GM21423 (cell line): ENCODE data around the gene ITGA5.
A peak's percentile ranks its signal among the peaks of the same experiment; 100 is the strongest.

Source experiments
- ATAC-seq: cut with Tn5 transposase; IDR thresholded peaks from one replicate; pipeline ENCODE4 v1.9.1; 2021; ENCODE audit warnings: mild to moderate bottlenecking, moderate library complexity; ENCODE audit not compliant: unreplicated experiment

ITGA5 gene

DNA sequence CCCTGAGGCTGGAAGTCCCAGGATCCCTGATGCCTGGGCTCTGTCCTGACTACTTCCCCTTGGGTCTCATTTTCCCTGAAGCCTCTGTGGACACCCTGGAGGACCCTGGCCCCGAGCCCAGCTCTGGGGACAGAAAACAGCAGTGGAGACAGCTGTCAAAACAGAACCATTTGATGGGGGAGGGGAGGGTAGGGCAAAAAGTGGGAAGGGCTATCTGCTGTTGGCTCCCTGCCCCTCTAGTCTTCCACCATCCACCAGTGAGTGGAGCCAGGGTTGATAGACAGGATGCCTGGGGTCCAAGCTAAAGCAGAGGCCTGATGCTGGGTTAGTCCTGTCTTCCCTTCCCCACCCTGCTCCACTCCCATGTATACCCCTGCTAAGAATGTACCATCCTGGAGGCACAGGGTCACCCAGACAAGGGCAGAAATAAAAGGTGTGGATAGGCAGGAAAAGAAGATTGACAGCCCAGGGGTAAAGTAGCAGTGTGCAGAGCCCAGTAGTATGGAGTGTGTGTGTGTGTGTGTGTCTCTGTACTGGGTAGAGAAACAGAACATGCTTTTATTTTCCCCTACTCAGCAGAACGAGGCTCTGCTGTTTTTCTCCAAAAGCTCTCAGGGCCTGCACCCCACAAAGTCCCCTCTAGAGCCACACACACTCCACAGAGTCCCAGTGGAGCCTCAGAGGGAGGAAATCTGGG, 44.4 kb downstream of the ITGA5 start:
- ATAC-seq: no peak

DNA sequence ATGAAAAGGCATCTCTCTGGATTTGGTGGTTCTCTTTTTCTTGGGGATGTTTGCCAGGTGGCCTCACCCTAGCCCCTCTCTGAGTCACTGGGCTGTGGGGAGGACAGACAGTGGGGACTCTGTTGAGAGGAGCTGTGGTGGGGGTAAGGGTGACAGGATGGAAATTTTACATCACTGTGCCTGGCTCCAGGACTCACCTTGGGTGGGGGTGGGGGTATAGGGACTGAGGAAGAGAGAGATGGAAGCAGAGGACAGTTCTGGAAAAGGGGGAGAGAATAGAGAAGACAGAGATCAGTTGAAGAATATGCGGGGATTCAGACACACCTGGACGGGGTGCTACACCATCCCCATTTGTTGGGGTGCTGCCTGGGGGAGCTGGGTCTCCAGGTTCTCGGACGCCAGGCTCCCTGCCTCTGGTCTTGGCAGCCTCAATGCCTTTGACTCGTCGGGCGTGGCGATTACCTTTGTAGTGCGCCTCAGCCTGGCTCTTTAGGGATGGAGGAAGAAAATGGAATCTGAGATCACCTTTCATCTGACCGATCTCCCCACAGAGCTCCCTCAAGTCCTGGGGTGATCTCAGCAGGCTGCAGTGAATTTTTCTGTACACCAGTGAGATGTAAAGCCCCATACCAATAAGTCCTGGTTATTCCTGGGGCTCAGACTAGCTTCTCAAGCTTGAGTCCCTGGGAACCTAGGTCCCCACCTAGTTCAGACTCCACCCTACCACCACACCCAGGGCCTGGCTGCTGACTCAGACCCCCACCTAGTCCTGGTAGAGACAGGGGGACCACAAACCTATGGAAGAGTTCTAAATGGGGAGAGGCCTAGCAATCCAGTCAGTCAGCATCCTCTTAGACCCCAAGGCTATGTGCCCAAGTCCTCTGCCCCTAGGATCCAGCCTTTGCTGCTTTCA, 45.2 kb downstream of the ITGA5 start:
- ATAC-seq: no peak

DNA sequence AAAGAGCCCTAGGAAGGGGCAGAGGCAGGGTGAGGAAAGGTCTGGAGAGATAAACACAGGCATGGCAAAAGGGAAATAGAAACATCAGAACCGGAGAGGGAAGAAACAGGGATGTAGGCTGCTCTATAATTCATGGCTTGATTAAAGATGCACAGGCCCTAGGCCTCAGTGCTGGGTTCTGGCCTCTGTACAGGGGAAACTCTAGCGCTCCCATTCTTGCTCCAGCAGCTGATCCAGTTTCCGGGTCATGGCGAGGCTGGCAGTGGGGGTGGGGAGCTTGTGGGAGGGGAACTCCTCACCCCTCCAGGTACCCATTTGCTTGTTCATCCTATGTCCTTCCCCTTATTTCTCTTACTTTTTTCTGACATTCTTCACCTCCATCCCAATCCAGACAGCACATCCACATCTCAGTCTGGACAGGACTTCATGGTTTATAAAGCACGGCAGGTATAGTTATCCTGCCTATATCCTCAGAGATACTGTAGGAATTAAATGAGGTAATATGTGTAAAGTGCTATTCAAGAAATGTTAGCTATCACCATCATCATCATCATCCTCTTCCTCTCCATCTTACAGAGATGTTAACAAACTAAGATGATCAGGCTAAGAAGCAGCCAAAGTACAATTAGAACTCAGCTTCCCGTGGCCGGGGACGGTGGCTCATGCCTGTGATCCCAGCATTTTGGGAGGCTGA, 46.8 kb downstream of the ITGA5 start:
- ATAC-seq: no peak

DNA sequence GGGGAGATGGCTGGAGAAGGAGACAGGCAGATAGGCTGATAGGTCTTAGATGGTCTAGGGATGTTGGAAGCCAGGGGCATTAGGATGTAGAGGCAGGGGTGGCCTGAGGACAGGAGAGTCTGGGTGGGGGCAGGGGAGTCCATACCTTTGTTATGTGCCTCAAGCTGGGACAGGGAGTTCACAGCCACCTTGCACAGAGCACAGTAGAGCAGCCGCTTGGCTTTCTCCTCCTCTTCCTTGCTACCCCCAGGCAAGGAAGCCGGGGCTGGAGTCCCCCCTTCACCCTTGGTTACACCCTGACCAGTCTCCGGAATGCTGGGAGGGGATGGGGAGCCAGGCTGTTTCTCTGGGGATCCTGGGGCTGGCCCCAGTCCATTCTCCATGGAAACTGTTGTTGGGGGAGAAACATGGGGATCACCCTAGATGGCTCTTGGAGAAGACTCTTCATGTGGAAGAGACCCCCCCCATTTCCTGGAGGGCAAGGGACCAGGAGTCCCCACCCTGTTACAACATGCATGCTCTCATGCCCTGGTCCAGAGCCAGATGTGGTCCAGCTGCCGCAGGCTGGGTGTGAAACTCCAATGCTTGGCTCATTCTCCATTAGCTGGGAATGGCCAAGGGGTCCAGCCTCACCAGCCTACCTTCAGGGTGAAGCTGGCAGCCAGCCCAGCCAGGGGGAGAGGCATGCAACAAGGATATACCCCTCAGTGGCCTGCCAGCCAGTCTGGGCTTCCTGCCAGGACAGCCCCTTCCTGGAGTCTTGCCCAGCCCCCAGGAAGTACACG, 47.5 kb downstream of the ITGA5 start:
- ATAC-seq: no peak

DNA sequence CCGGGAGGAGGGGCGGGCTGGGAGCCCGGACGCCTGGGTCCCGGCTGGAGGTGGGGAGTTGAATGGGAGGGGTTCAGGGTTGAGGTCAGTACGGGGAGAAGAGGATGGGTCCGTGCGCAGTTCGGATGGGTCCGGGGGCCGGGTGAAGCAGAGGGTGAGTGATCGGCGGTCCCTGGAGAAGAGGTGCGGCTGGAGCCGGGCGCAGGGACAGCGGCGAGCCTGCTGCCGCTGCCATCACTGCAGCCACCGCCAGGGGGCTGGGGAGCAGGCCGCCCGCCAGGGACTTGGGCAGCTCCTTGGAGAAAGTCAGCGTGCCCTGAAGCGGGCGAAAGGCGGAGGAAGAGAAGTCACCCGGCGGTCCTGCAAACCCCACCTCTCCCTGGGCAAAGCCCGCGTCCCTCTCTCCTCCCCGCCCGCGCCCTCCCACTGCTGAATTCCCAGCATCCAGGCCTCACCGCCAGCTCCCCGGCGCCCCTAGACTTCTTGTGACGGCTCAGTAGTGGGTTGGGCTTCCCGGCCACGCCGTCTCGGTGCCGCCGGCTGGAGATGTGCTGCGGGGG, 48.8 kb downstream of the ITGA5 start:
- no peak for ATAC-seq

DNA sequence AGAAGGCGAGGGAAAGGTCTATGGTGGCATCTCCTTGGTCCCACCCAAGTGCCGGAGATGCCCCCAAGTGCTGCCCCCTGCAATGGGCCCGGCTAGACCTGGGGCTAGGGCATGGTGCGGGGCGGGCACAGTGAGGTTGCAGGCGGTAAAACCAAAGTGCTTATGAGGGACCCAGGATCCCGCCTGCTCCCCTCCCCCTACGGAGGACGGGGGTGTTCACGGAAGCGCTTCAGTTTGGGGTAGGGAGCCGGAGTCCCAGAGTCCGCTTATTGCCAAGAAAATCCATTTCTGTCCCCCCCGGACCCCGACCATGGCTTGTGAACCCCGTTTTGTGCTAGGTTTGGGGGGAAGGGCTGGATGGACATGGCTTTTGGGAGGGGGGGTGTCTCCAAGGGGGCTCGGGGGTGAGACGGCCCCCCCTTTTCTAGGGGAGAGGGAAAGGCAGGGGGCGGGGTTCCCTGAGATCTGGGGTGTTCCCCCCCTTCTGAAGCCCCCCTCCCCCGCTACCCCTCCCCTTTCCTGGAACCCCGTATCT, 49.4 kb downstream of the ITGA5 start:
- ATAC-seq: no peak

DNA sequence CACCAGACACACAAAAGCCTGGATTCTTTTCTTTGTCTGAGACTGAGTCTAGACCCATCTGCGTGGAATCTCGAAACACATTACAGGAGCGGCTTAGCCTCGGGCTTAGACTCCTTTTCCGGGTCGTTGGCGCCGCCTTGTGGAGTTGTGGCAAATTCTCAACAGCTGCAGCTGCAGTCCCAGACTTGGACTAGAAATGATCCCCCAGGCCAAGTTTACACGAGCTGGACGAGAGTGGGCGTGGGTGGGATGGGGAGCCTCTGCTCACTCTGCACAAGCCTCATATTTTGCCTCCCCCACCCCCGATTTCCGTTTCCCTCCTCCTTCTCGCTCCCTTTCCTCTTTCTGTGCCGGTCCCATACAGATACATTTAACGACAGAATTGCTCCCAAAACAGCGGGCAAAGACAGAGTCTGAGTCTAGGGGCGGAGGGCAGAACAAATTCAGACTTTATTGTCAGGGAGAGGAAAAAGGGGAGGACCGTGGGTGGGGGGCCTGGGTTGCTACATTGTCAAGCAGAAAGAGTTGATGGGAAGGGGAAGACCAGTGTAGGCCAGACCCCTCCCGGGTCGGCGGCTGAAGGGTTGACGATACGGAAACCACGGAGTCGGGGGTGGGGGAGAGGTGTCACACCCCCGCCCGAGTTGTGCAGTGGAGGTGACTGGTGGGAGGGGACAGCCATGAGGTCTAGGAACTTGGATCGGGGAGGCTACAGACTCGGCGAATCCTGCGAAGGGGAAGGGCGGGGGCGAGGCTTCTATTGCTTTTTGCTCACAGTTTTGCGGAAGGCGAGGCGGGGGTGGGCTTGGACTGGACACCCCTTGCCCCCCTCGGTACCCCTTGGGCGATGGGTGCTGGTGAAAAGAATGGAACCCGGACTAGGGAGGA, 50.1 kb downstream of the ITGA5 start:
- ATAC-seq: peak; percentile 62

DNA sequence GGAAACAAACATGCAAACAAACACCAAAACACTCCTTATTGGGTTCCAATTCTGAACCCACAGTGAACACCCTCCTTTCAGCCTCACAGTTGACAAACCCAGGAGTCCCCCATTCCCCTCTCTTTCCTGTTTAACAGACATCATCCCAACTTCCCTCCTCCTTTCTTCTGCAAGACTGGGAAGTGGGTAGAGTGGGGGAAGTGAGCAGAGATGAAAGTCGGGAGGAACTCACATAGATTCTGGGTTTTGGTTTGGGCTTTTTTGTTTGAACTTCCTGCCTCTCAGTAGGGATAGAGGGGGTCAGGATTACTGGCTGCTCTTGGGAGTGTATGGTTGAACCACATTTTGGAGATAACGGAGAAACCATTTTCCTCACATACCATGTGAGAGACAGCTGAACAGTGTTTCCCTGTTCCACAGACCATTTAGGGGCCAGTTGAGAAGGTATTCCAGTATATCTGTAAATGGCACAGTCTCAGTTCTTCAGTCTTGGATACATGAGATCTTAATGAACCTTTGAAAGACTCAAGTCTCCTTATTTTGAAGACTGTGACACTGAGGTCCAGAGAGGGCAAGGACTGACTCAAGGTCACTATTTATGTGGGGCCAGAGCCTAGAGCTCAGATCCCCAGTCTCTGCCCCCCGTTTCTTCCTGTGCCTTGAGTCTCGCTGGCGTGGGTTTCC, 50.9 kb downstream of the ITGA5 start:
- ATAC-seq: no peak

DNA sequence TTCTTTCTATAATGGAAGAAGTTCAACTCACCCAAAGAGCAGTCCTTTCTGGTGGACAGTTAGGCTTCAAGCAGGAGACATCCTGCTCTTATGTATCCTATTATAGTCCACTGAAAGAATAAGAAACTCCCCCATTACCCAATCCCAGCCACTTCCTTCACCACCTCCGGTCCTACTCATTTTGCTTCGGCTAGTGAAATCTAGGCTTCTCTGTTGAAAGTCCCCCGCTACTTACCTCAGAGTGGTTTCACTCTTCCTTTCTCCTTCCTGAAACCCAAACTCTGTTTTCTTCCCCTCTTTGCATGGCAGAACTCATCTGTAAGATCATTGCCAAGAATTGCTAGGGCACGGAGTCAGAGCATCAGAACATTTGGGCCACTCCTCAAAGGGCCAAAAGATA, 54.7 kb downstream of the ITGA5 start, which contains the start of gene GPR84:
GPR84 (minus strand) TSS at position 74 of the 400 bp plus-strand sequence. CDS start 635 bp downstream, outside the sequence.
- ATAC-seq: no peak

DNA sequence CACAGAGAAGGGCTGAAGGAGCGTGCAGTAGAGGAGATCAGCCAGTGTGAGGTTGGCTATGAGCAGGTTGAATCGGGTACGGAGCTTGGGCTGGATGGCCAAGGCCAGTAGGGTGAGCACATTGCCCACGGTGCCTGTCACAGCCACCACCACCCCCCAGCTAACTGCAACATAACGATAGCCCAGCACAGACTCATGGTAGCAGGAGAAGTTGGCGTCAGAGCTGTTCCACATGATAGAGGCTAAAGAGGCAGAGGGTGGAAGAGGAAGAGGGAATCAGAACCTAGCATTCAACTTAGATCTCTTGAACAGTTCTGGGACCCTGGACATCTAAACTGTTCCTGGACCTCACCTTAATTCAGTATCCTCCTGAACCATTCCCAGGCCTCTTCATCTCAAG, 55.4 kb downstream of the ITGA5 start:
- no peak for ATAC-seq

DNA sequence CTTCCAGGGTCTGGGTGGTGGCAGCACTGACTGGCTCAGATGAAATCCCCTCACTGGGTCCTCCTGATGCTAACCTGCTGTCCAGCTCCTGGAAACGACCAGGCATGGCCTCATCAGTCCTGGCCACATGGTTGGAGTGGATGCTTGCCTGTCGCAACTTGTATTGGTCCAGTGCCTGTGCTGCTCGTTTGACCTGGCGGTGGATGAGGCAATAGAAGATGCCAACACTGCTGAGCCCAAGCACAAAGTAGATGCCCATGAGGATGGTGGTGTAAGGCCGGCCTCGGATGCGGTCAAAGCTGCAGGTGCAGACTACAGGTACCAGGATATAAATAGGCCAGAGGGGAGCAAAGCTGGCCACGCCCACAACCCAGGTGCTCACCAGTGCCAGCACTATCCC, 56.0 kb downstream of the ITGA5 start:
- ATAC-seq: no peak

DNA sequence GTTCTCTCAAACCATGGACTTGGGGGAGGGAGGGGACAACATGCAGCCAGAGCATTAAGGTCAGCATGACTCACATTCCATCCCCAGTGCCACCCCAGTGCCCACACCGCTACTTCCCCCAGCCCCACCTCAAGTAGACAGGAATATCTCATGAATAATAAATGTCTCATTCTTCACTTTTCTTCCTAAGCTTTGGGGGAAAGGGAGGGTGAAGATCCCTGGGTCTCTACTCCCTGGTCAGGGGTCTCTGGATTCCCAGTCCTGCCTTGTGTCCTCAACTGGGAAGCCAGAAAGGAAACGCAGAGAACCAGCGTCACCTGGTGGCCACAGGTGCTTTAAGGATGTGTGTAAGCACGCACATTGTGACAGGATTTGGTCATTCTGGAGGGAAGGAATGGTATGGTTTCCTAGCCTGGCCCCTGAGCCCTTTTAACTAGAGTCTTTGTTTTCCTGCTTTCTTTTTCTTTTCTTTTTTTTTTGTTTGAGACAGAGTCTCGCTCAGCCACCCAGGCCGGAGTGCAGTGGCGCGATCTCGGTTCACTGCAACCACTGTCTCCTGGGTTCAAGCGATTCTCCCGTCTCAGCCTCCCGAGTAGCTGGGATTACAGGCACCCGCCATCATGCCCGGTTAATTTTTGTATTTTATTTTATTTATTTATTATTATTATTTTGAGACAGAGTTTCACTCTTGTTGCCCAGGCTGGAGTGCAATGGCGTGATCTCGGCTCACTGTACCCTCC, 58.2 kb downstream of the ITGA5 start:
- no peak for ATAC-seq

DNA sequence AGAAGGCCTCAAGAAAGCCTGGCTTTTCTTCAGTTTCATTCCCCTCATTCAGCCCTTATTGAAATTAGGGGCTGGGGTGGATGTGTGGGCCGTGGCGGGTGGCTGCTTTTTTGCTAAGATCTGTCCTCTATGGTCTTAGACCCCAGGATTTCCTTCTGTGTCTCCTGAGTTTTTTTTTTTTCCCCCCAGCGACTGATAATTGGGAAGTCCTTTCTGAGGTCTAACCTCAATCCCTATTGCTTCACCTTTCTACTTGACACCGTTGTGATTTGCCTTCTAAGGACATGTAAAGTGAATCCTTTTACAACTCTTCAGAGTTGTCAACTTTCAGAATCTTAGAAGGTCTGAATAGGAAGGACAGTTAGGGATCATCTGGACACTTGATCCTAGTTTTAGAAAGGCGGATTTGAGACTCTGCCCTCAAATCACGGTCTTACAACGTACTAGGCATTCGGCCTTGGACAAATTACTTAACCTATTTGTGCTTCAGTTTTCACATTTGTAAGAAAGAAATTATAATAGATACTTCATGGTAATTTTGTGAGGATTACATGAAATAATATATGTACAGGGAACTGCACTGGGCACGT, 59.2 kb downstream of the ITGA5 start:
- no peak for ATAC-seq

DNA sequence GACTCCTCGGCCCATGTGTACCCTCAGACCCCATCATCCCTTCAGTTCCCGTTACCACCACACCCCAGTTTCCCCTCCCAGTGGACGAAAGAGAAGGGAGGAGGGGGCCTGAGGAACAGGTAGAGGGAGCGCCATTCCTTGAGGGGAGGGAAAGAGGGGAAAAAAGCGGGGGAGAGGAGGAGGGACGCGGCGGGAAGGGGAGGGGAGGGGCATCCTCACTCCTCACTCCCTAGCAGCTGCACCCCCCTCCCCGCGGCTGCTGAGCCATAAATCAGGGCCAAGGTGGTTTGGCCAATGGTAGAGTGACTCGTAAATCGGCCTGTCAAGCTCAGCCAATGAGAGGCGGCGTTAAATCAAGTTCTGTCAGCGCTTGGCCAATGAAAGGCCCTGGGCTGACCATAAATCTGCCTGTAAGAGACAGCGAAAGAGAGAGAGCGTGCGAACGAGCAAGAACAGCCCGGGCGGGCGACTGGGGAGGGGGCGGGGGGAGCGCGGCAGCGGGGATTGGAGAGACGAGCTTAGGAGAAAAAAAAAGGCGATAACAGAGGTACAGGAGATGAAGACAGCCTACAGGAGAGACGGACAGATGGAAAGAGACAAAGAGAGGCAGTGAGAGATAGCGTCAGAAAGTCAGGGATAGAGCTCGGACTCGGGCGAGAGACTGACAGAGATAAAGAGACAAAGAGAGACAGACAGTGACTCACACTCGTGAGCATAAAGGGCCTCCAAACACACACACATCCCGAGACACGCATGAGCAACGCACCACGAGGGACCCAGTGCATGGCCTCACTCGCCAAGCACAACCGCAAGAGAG, 59.9 kb downstream of the ITGA5 start:
- ATAC-seq: peak; percentile 93

DNA sequence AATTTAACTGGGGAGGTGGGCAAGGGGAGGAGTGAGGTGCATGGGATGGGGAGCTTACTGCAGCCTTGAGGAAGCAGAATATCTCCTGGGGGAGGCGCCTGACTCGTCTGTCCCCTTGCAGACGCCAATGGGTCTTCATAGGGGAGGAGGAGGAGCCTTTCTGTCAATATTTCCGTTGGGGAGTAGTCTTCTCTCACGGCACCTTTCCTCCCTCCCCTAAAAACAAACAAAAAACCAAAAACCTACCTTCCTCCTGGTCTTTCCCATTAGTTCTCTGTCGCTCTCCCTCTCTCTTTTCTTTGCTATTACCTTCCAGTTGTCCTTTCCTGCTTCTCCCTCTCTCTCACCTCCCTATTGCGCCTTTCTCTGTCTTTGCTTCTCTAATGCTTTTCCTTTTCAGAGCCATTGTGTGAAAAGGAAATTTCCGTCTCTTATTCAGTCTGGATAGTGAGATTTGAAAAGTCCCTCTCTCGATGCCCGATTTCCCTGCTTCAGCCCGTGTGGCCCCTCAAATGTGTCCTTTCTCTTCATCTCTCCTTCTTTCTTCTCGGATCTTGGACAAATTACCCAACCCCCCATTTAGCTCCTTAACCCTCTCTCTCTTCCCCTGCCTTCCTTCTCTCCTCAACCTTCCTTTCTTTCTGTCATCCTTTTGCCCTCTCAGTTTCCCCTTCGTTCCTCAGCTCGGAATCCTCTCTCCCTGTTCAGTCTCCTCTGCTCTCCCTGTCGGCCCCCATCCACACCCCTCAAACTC, 60.7 kb downstream of the ITGA5 start:
- ATAC-seq: no peak
